K562 (cell line): ENCODE results near the gene ACADSB. TPM values are rescaled to one million over a fixed set of nuclear protein-coding genes. Genes with fewer than 3 reads are reported as not detected.

Source experiments
- ATAC-seq: fragments of 200-7000 bp; cut with Tn5 transposase; 3 replicates; pipeline ENCODE4 v1.9.1; 2020; ENCODE audit warnings: moderate library complexity
- BruUV-seq: library from RNA; stranded (reverse); fragments of 400-500 nt; replicated peaks from 2 replicates; lab custom pipeline; 2021; lab: Mats Ljungman, UMichigan
- CTCF ChIA-PET: fragments of 300-600 bp; formaldehyde crosslinking; extraction: SDS; loops from one replicate; lab custom pipeline; 2021; ENCODE audit warnings: low intra/inter-chr PET ratio; lab: Yijun Ruan, JAX
- POLR2A ChIA-PET: fragments of 300-600, 350-650 bp; sonication (Branson Sonifier 250); formaldehyde crosslinking; extraction: SDS; loops from one replicate; lab custom pipeline; 2021; ENCODE audit warnings: antibody characterized with exemption, inconsistent platforms; lab: Yijun Ruan, JAX
- DNase-seq, 4 experiments: peaks; one replicate each; pipeline versions ENCODE4 v3.0.0 to v3.0.0-alpha.2; 2011 to 2018; ENCODE audit warnings: low spot score in 3 of 4, mixed read lengths in 3 of 4; ENCODE audit errors: extremely low read depth in 1 of 4
- FAIRE-seq: peaks from 2 replicates; lab custom pipeline; 2011; peaks lifted over from hg19 to GRCh38; lab: Jason Lieb, UNC
- H2AFZ ChIP-seq: 2 replicates; pipeline ENCODE4 v1.6.0; 2011; ENCODE audit warnings: low read depth, low read length, control low read depth, inconsistent platforms
- H3K27ac ChIP-seq: fragments of 200-600 bp; 3 replicates; pipeline ENCODE4 v1.8.0; 2011; ENCODE audit warnings: low read depth, mild to moderate bottlenecking, control low read depth, inconsistent platforms, low read length, moderate library complexity, mixed read lengths; ENCODE audit errors: extremely low read depth
- H3K27me3 ChIP-seq, 2 experiments: fragments of 300-600 bp in 1 of 2; 2 replicates in 1 of 2; 3 replicates in 1 of 2; pipeline versions ENCODE4 v1.6.0 to v1.8.0; 2011; ENCODE audit warnings: inconsistent platforms in 2 of 2, low read length in 2 of 2, mild to moderate bottlenecking in 1 of 2, mixed read lengths in 1 of 2, moderate library complexity in 1 of 2; ENCODE audit not compliant: control insufficient read depth in 2 of 2, insufficient read depth in 2 of 2
- H3K36me3 ChIP-seq: fragments of 300-600 bp; 3 replicates; pipeline ENCODE4 v1.8.0; 2011; ENCODE audit warnings: mild to moderate bottlenecking, low read length, inconsistent platforms; ENCODE audit not compliant: control insufficient read depth, insufficient read depth
- H3K4me1 ChIP-seq, 2 experiments: fragments of 200-600 bp in 1 of 2; replicated peaks in 1 of 2; 2 replicates in 1 of 2; 3 replicates in 1 of 2; pipeline versions ENCODE4 v1.5.1 to v1.8.0; 2011; ENCODE audit warnings: inconsistent platforms in 2 of 2, low read length in 2 of 2, mild to moderate bottlenecking in 1 of 2, mixed read lengths in 1 of 2, moderate library complexity in 1 of 2; ENCODE audit not compliant: control insufficient read depth in 2 of 2, insufficient read depth in 2 of 2
- H3K4me2 ChIP-seq: 2 replicates; pipeline ENCODE4 v1.6.1; 2011; ENCODE audit warnings: low read length, control low read depth, inconsistent platforms, mixed read lengths; ENCODE audit not compliant: insufficient read depth
- H3K4me3 ChIP-seq: fragments of 200-600 bp; sonication (generic), shearing (Covaris generic); 2 replicates; pipeline ENCODE4 v1.5.1; 2016; ENCODE audit warnings: control low read depth, inconsistent platforms
- H3K79me2 ChIP-seq: fragments of 200-600 bp; 3 replicates; pipeline ENCODE4 v1.8.0; 2011; ENCODE audit warnings: low read length, inconsistent platforms; ENCODE audit not compliant: control insufficient read depth, insufficient read depth
- H3K9ac ChIP-seq, 2 experiments: 2 replicates each; pipeline versions ENCODE4 v1.6.0 to v1.6.1; 2011; ENCODE audit warnings: low read depth in 2 of 2, low read length in 2 of 2, control low read depth in 1 of 2, inconsistent platforms in 1 of 2, mild to moderate bottlenecking in 1 of 2, mixed read lengths in 1 of 2; ENCODE audit not compliant: insufficient read depth in 1 of 2
- H3K9me1 ChIP-seq: one replicate; pipeline ENCODE4 v1.6.0; 2011; ENCODE audit warnings: inconsistent platforms, mild to moderate bottlenecking, low read length, moderate library complexity; ENCODE audit not compliant: control insufficient read depth, insufficient read depth
- H3K9me3 ChIP-seq: replicated peaks from 2 replicates; pipeline ENCODE4 v1.5.1; 2011; ENCODE audit warnings: low read depth, low read length, inconsistent platforms; ENCODE audit not compliant: control insufficient read depth, insufficient read depth
- H4K20me1 ChIP-seq: replicated peaks from 2 replicates; pipeline ENCODE4 v1.6.1; 2011; ENCODE audit warnings: low read length, inconsistent platforms, mixed read lengths; ENCODE audit not compliant: control insufficient read depth, insufficient read depth
- CGGBP1 ChIP-seq: fragments of 250-450 bp; sonication (Bioruptor Pico); IDR thresholded peaks from 2 replicates; pipeline ENCODE4 v1.9.0; 2021; ENCODE audit warnings: mild to moderate bottlenecking
- ILK ChIP-seq: fragments of 450-650 bp; IDR thresholded peaks from 2 replicates; pipeline ENCODE4 v1.6.1; 2016; ENCODE audit warnings: missing genetic modification characterization, low read depth, mild to moderate bottlenecking, missing compliant biosample characterization, moderate library complexity, borderline replicate concordance
- MITF ChIP-seq: IDR thresholded peaks from 2 replicates; pipeline ENCODE4 v1.6.1; 2014; ENCODE audit warnings: antibody characterized with exemption
- RAD21 ChIP-seq, 2 experiments: fragments of 250-450 bp in 1 of 2; fragments of 450-650 bp in 1 of 2; sonication (Bioruptor Pico) in 1 of 2; formaldehyde crosslinking in 1 of 2; IDR thresholded peaks in 1 of 2; conservative IDR thresholded peaks in 1 of 2; 2 replicates each; pipeline versions ENCODE4 v1.4.0 to v1.8.0; 2020 to 2022; ENCODE audit warnings: mild to moderate bottlenecking in 2 of 2, moderate library complexity in 1 of 2
- RREB1 ChIP-seq: fragments of 250-450 bp; sonication (Bioruptor Pico); IDR thresholded peaks from 2 replicates; pipeline ENCODE4 v1.4.0; 2020
- THRAP3 ChIP-seq: fragments of 450-650 bp; IDR thresholded peaks from 2 replicates; pipeline ENCODE4 v1.6.1; 2016; ENCODE audit warnings: mild to moderate bottlenecking, inconsistent platforms, borderline replicate concordance
- ZBTB34 ChIP-seq: fragments of 250-450 bp; sonication (Bioruptor Pico); IDR thresholded peaks from 2 replicates; pipeline ENCODE4 v1.8.0; 2021; ENCODE audit warnings: mild to moderate bottlenecking, moderate library complexity
- ZNF277 ChIP-seq: fragments of 250-450 bp; sonication (Bioruptor Pico); IDR thresholded peaks from 2 replicates; pipeline ENCODE4 v1.8.0; 2022; ENCODE audit warnings: inconsistent platforms, mild to moderate bottlenecking, moderate library complexity, borderline replicate concordance
- WGBS: fragments of 100-300 bp; shearing (Covaris generic); methylation state at CpG from one replicate; pipeline ENCODE4 v1.1.6; 2016; ENCODE audit warnings: low coverage, mixed read lengths; ENCODE audit not compliant: insufficient coverage; ENCODE audit errors: missing lambda C conversion rate; 5-methylcytosine and 5-hydroxymethylcytosine counted together
- in situ Hi-C: fragments of 300-500 bp; cut with MboI; formaldehyde crosslinking; loops from 4 replicates; pipeline ENCODE4 v1.15.0; 2018; ENCODE audit warnings: inconsistent platforms, mixed read lengths
- intact Hi-C: fragments of 100-400 bp; cut with micrococcal nuclease; formaldehyde crosslinking; loops from 2 replicates; pipeline ENCODE4 v1.14.2; 2022
- polyA plus RNA-seq, 8 experiments: library from polyadenylated mRNA; depleted of rRNA in 4 of 8; stranded (reverse) in 5 of 8; unstranded in 3 of 8; fragments of >200 nt; fragmentation: Nextera tagmentation in 2 of 8; fragmentation: Illumina TruSeq in 1 of 8; extraction: Ambion mirVana in 2 of 8; extraction: Trizol in 1 of 8; gene quantifications; 2 replicates each; pipeline versions ENCODE4 v1.2.1 to v1.2.3, GENCODE V29; 2011 to 2014; ENCODE audit warnings: inconsistent platforms in 1 of 8, missing spikeins in 1 of 8
- total RNA-seq, 7 experiments: library from RNA; depleted of rRNA in 6 of 7; stranded (reverse); fragments of >200 nt in 6 of 7; fragmentation: Illumina TruSeq in 2 of 7; extraction: Trizol in 2 of 7; gene quantifications; 2 replicates each; pipeline versions ENCODE4 v1.2.1 to v1.2.3, GENCODE V29; 2011 to 2021; ENCODE audit warnings: low replicate concordance in 1 of 7

Gene ACADSB
- total and polyA plus RNA-seq, 9 of the 15 experiments (the other 6 are each of a cell fraction or from before 2014, with no cell fraction given) = 2.9 to 9.1 (median 5.8) TPM

GRCh38 chr10:123081896-123082295, 73.1 kb downstream of the ACADSB start:
- Histone ChIP-seq H3K27me3 (peaks cover 0 to 11% of the 10 kb centered on the region in 2 experiments; a peak in 3 of 5 replicates), H3K9me3 (no peaks in the 10 kb centered on the region), H3K36me3 (no peaks in the 10 kb centered on the region), H3K79me2 (no peaks in the 10 kb centered on the region), H3K4me1 (no peaks in the 10 kb centered on the region), H3K9ac (no peak overlapping the region; a peak in 1 of 4 replicates), H2AFZ (no peak overlapping the region), H3K27ac (no peak overlapping the region), H3K4me2 (no peak overlapping the region), H4K20me1 (no peaks in the 10 kb centered on the region), H3K9me1 (no peaks in the 10 kb centered on the region), H3K4me3 (no peak overlapping the region)
- no peak for FAIRE-seq
- 3% methylated on average over 7 of the region's 7 CpGs for WGBS
- in situ Hi-C loops = no loop called here
- intact Hi-C loops = no loop called here
- ChIA-PET POLR2A (interaction anchor here (0.6 to 1.1 kb wide), 4 partner anchors 11 to 1577 kb away, joined by 3 to 4 read pairs (median 3); no protein-coding TSS in a partner anchor), CTCF (no interaction called here)
- DNase-seq = no peak
- BruUV-seq = no TSS peak
- ATAC-seq = no peak
- TF ChIP-seq MITF (no peak), CGGBP1 (CRISPR knock-in tag) (no peak), ZBTB34 (no peak), ZNF277 (no peak), ILK (tag) (no peak), RAD21 (CRISPR knock-in tag; conservative IDR thresholded peaks at IDR 0.05 in 1 of 2, IDR thresholded peaks at IDR 0.05 in 1 of 2) (no peak), RREB1 (no peak), THRAP3 (no peak)
